ENCODE results near the gene SPATA2.

DNA sequence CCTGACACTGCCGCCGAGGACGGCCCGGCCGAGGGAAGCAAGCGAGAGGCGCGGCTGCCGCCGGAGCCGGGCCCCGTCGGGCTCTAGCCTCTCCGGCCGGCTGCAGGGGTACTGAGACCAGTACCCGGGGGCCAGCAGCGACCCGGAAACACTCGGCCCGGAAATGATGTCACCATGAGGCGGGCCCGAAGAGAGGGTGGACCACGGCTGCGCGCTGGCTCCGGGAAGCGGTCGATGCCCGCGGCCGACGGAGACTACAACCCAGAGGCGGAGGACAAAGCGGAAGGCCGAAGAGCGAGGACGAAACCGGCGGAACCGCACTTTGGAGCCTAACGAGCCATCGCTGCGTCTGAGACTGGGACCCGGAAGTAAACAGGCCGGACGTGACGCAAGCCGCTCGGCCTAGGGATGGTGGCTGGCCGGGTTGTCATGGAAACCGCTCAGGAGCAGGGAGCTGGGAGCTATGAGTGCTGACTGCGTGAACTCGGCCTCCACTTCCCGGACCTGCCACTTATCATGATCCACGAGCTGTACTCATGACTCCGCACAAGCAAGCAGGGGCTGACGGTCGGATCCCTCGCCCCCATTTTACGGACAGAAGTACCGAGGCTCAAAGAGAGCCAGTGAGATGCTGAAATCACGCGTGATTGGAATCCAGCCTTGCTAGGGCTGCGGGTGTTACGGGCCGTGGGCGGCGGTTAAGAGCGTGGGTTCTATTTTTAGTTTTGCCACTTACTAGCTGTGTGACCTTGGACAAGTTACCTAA lies at the start of gene SPATA2:
- TF ChIP-seq, protein P1, sequence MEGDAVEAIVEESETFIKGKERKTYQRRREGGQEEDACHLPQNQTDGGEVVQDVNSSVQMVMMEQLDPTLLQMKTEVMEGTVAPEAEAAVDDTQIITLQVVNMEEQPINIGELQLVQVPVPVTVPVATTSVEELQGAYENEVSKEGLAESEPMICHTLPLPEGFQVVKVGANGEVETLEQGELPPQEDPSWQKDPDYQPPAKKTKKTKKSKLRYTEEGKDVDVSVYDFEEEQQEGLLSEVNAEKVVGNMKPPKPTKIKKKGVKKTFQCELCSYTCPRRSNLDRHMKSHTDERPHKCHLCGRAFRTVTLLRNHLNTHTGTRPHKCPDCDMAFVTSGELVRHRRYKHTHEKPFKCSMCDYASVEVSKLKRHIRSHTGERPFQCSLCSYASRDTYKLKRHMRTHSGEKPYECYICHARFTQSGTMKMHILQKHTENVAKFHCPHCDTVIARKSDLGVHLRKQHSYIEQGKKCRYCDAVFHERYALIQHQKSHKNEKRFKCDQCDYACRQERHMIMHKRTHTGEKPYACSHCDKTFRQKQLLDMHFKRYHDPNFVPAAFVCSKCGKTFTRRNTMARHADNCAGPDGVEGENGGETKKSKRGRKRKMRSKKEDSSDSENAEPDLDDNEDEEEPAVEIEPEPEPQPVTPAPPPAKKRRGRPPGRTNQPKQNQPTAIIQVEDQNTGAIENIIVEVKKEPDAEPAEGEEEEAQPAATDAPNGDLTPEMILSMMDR (IDR thresholded peaks at IDR 0.05), result no peak
- TF ChIP-seq EP300 (IDR thresholded peaks at IDR 0.05) (no peak), POLR2A (IDR thresholded peaks at IDR 0.05) (peak; percentile 78 to 85)
